Tibial nerve (tissue), 4 donors: ENCODE data around the gene HLA-DPA1.

Experiments
- CTCF ChIP-seq, 5 experiments: fragments of 200-600 bp in 3 of 5; fragments of 450-650 bp in 2 of 5; sonication (generic) in 3 of 5; IDR thresholded peaks; one replicate each; pipeline ENCODE4 v1.5.1; 2016 to 2019; ENCODE audit warnings: antibody characterized with exemption in 5 of 5, mild to moderate bottlenecking in 3 of 5, moderate library complexity in 2 of 5
- EP300 ChIP-seq, 2 donors: sonication (generic); formaldehyde crosslinking; IDR thresholded peaks; one replicate each; pipeline ENCODE4 v1.6.1; 2017; ENCODE audit warnings: antibody characterized with exemption in 2 of 2, mild to moderate bottlenecking in 1 of 2
- POLR2A ChIP-seq, 2 donors: fragments of 450-650 bp; IDR thresholded peaks; one replicate each; pipeline ENCODE4 v1.6.1; 2017; ENCODE audit warnings: antibody characterized with exemption in 2 of 2, mild to moderate bottlenecking in 2 of 2, moderate library complexity in 2 of 2

- no peak for TF ChIP-seq CTCF (IDR thresholded peaks at IDR 0.05)
- no peak for TF ChIP-seq POLR2A (IDR thresholded peaks at IDR 0.05)
- no peak for TF ChIP-seq EP300 (IDR thresholded peaks at IDR 0.05)
Measured at GRCh38 chr6:33021917-33022316, 51.5 kb downstream of the HLA-DPA1 start.
